ENCODE data around the gene NFKBIB. TPM values are rescaled to one million over a fixed set of nuclear protein-coding genes. Genes with fewer than 3 reads are reported as not detected.

The NFKBIB gene
- total RNA-seq, 2 experiments from 2014 or later, result 85.7 to 86.2 TPM

GRCh38 chr19:38888876-38889275, 10.9 kb upstream of the NFKBIB start:
- DNase-seq, result no peak
- no peak overlapping the region for H3K27ac Mint-ChIP-seq
- H3K4me3 Mint-ChIP-seq, result no peak overlapping the region
- no peaks in the 10 kb centered on the region for H3K9me3 Mint-ChIP-seq
- no peaks in the 10 kb centered on the region for H3K27me3 Mint-ChIP-seq
- H3K36me3 Mint-ChIP-seq, result peaks cover 2% of the 10 kb centered on the region
- peaks cover 6% of the 10 kb centered on the region for H3K4me1 Mint-ChIP-seq

GRCh38 chr19:38889803-38890202, 10.0 kb upstream of the NFKBIB start:
- Mint-ChIP-seq H3K27ac (no peak overlapping the region), H3K9me3 (no peaks in the 10 kb centered on the region), H3K27me3 (no peaks in the 10 kb centered on the region), H3K4me1 (peaks cover 6% of the 10 kb centered on the region), H3K4me3 (no peak overlapping the region), H3K36me3 (peaks cover 2% of the 10 kb centered on the region)
- DNase-seq, result no peak

DNA sequence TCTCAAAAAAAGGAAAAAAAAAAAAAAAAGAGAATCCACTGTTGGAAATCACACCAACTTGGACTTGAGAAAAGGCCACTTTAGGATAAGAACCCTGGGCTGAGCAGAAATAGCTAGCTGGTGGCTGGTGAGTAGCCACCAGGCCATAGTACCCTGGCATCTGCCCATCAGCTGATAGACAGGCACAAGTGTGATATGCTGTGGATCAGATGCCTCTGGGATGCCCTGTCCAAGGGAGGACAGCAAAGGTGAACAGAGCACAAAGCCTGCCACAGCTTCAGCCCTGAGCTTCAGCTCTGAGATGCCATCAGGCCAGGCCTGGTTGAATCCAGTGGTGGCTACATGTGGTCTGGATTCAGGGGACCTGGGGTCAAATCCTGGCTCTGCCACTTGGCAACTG, 9.1 kb upstream of the NFKBIB start:
- peaks cover 6% of the 10 kb centered on the region for H3K4me1 Mint-ChIP-seq
- H3K27ac Mint-ChIP-seq, result no peak overlapping the region
- H3K36me3 Mint-ChIP-seq, result peaks cover 2% of the 10 kb centered on the region
- H3K4me3 Mint-ChIP-seq, result no peak overlapping the region
- DNase-seq, result no peak
- no peaks in the 10 kb centered on the region for H3K27me3 Mint-ChIP-seq
- no peaks in the 10 kb centered on the region for H3K9me3 Mint-ChIP-seq

GRCh38 chr19:38891771-38892170, 8.0 kb upstream of the NFKBIB start:
- no peaks in the 10 kb centered on the region for H3K9me3 Mint-ChIP-seq
- H3K4me1 Mint-ChIP-seq, result peaks cover 6% of the 10 kb centered on the region
- no peak overlapping the region for H3K4me3 Mint-ChIP-seq
- H3K27me3 Mint-ChIP-seq, result no peaks in the 10 kb centered on the region
- peaks cover 2% of the 10 kb centered on the region for H3K36me3 Mint-ChIP-seq
- H3K27ac Mint-ChIP-seq, result no peak overlapping the region
- no peak for DNase-seq

DNA sequence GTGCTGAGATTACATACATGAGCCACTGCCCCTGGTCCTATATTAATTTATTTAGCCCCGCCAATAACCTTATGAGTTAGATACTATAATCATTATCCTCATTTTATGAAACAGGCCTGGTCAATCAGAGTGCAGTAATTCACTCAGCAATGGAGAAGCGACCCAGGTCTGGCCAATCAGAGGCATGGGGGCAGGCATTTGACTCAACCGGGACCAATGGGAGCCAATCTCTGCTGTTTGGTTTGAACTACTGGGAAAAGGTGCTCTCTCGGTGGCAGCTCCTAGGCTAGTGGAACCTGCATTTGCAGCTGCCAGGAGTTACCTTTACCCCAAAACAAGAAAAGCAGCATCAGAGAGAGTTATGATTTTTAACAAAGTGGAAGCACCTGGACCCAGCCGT, 6.9 kb upstream of the NFKBIB start:
- peaks cover 2% of the 10 kb centered on the region for H3K36me3 Mint-ChIP-seq
- no peak for DNase-seq
- no peak overlapping the region for H3K4me3 Mint-ChIP-seq
- peaks cover 4% of the 10 kb centered on the region for H3K4me1 Mint-ChIP-seq
- no peaks in the 10 kb centered on the region for H3K27me3 Mint-ChIP-seq
- H3K9me3 Mint-ChIP-seq, result no peaks in the 10 kb centered on the region
- H3K27ac Mint-ChIP-seq, result no peak overlapping the region

- DNase-seq, result no peak
- Mint-ChIP-seq H3K4me3 (no peak overlapping the region), H3K27me3 (no peaks in the 10 kb centered on the region), H3K9me3 (no peaks in the 10 kb centered on the region), H3K27ac (no peak overlapping the region), H3K36me3 (peaks cover 2% of the 10 kb centered on the region), H3K4me1 (peaks cover 7% of the 10 kb centered on the region)
Measured at GRCh38 chr19:38893341-38893771, 6.4 kb upstream of the NFKBIB start.

DNA sequence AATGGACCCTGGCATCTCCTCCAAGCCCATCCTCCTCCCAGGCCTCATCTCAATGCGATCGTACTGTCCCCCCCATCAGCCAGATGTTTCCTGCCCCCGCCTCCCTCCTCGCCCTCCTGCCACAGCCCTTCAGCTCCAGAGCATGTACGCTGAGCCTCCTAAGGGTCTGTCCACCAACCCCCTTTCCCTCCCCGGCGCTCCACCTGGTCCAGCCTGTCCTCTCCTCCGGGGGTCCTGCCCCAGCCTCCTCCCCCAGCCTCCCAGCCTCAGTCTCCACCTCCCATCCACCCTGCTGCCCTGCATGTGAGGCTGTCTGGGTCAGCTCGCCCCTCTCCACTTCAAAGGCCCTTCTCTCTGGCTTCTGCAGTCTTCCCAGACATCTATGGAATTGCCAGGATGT, 4.8 kb upstream of the NFKBIB start:
- DNase-seq, result no peak
- Mint-ChIP-seq H3K9me3 (no peaks in the 10 kb centered on the region), H3K27me3 (no peaks in the 10 kb centered on the region), H3K27ac (no peak overlapping the region), H3K4me1 (peaks cover 16% of the 10 kb centered on the region), H3K4me3 (no peak overlapping the region), H3K36me3 (peaks cover 2% of the 10 kb centered on the region)

- peaks cover 19% of the 10 kb centered on the region for H3K36me3 Mint-ChIP-seq
- peak overlapping the region; percentile 93 for H3K27ac Mint-ChIP-seq
- H3K4me3 Mint-ChIP-seq, result peak overlapping the region; percentile 96
- no peaks in the 10 kb centered on the region for H3K27me3 Mint-ChIP-seq
- peaks cover 2% of the 10 kb centered on the region for H3K9me3 Mint-ChIP-seq
- no peak for DNase-seq
- H3K4me1 Mint-ChIP-seq, result peaks cover 24% of the 10 kb centered on the region
Measured at GRCh38 chr19:38898788-38899446, 852 bp upstream of the NFKBIB start.

- no peak for DNase-seq
- H3K9me3 Mint-ChIP-seq, result peaks cover 2% of the 10 kb centered on the region
- H3K4me3 Mint-ChIP-seq, result peak overlapping the region; percentile 96
- H3K27me3 Mint-ChIP-seq, result no peaks in the 10 kb centered on the region
- H3K4me1 Mint-ChIP-seq, result peaks cover 26% of the 10 kb centered on the region
- peak overlapping the region; percentile 93 for H3K27ac Mint-ChIP-seq
- peaks cover 24% of the 10 kb centered on the region for H3K36me3 Mint-ChIP-seq
Measured at GRCh38 chr19:38900202-38900629, 447 bp downstream of the NFKBIB start.

- H3K4me1 Mint-ChIP-seq, result peaks cover 26% of the 10 kb centered on the region
Measured at GRCh38 chr19:38900743-38901190, 998 bp downstream of the NFKBIB start.

DNA sequence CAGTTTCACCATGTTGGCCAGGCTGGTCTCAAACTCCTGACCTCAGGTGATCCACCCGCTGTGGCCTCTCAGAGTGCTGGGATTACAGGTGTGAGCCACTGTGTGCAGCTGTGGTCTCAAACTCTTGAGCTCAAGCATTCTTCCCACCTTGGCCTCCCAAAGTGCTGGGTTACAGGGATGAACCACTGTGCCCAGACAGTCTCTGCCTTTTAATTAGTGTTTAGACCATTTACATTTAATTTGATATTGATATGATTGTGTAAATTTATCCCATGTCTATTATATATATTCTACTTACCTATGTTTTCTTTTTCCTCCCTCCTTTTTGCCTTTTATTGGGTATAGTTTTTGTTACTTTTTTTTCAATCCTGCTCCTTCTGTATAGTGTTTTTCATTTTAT, 1.9 kb downstream of the NFKBIB start:
- H3K4me1 Mint-ChIP-seq, result peaks cover 26% of the 10 kb centered on the region
- peaks cover 32% of the 10 kb centered on the region for H3K36me3 Mint-ChIP-seq
- no peak for DNase-seq
- H3K27ac Mint-ChIP-seq, result no peak overlapping the region
- peaks cover 2% of the 10 kb centered on the region for H3K9me3 Mint-ChIP-seq
- peak overlapping the region; percentile 74 for H3K4me3 Mint-ChIP-seq
- no peaks in the 10 kb centered on the region for H3K27me3 Mint-ChIP-seq

More at GRCh38 chr19:38900743-38901190, 998 bp downstream of the NFKBIB start:
- DNase-seq, result no peak
- H3K4me3 Mint-ChIP-seq, result peak overlapping the region; percentile 96
- peak overlapping the region; percentile 93 for H3K27ac Mint-ChIP-seq
- H3K36me3 Mint-ChIP-seq, result peaks cover 27% of the 10 kb centered on the region
- peaks cover 2% of the 10 kb centered on the region for H3K9me3 Mint-ChIP-seq
- H3K27me3 Mint-ChIP-seq, result no peaks in the 10 kb centered on the region

DNA sequence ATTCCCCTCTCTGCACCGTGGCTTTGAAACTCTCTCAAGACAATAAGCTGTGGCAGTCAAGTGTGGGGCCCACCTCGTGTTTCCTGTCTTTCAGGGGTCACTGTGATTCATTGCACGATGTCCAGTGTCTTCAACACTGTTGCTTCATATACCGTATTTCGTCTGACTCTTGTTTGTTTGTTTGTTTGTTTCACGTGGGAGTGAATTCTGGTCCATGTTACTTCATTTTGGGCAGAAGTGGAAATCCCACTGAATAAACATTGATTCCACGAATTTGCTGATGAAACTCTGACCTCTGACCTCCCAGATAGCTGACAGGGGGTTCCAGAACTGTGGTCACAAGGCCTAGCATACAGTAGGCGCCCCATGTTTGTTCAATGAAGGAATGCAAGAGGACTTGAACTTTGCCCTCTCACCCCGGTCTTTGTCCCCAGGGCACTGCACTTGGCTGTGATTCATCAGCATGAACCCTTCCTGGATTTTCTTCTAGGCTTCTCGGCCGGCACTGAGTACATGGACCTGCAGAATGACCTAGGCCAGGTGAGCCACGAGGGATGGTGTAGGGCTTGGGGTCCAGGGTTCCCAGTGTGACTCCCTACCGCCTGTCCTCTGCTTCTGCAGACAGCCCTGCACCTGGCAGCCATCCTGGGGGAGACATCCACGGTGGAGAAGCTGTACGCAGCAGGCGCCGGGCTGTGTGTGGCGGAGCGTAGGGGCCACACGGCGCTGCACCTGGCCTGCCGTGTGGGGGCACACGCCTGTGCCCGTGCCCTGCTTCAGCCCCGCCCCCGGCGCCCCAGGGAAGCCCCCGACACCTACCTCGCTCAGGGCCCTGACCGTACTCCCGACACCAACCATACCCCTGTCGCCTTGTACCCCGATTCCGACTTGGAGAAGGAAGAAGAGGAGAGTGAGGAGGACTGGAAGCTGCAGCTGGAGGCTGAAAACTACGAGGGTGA, 5.1 kb downstream of the NFKBIB start:
- no peaks in the 10 kb centered on the region for H3K27me3 Mint-ChIP-seq
- no peak for DNase-seq
- peaks cover 53% of the 10 kb centered on the region for H3K36me3 Mint-ChIP-seq
- H3K27ac Mint-ChIP-seq, result no peak overlapping the region
- H3K4me1 Mint-ChIP-seq, result peaks cover 18% of the 10 kb centered on the region
- no peak overlapping the region for H3K4me3 Mint-ChIP-seq
- H3K9me3 Mint-ChIP-seq, result peaks cover 5% of the 10 kb centered on the region

DNA sequence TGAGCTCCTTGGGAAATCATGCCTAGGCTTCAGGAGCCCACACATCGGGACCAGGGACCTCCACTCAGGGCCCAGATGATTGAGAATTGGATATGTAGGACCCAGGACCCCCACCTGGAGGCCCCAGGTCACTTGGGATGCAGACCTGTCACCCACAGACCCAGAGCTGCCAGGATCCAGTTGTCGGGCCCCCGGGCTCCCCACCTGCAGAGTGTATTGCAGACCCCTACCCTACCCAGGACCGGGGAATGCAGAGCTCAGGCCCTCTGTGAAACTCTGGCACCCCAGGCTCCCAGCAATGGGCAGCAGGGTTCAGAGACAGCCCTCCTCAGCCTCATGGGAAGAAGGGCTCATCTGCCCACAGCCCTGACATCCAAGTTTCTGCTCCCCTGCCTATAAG, 5.9 kb downstream of the NFKBIB start:
- no peak overlapping the region for H3K27ac Mint-ChIP-seq
- H3K4me3 Mint-ChIP-seq, result no peak overlapping the region
- H3K4me1 Mint-ChIP-seq, result peaks cover 18% of the 10 kb centered on the region
- H3K9me3 Mint-ChIP-seq, result peaks cover 5% of the 10 kb centered on the region
- no peaks in the 10 kb centered on the region for H3K27me3 Mint-ChIP-seq
- peaks cover 53% of the 10 kb centered on the region for H3K36me3 Mint-ChIP-seq
- DNase-seq, result no peak

DNA sequence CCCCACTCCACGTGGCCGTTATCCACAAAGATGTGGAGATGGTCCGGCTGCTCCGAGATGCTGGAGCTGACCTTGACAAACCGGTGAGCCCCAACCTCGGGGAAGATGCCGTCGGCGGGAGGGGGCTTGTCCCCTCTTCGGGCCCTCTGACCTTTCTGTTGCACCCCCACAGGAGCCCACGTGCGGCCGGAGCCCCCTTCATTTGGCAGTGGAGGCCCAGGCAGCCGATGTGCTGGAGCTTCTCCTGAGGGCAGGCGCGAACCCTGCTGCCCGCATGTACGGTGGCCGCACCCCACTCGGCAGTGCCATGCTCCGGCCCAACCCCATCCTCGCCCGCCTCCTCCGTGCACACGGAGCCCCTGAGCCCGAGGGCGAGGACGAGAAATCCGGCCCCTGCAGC, 7.5 kb downstream of the NFKBIB start:
- Mint-ChIP-seq H3K27me3 (no peaks in the 10 kb centered on the region), H3K4me3 (no peak overlapping the region), H3K36me3 (peaks cover 39% of the 10 kb centered on the region), H3K27ac (peak overlapping the region; percentile 58), H3K9me3 (peaks cover 4% of the 10 kb centered on the region), H3K4me1 (peaks cover 12% of the 10 kb centered on the region)
- no peak for DNase-seq

DNA sequence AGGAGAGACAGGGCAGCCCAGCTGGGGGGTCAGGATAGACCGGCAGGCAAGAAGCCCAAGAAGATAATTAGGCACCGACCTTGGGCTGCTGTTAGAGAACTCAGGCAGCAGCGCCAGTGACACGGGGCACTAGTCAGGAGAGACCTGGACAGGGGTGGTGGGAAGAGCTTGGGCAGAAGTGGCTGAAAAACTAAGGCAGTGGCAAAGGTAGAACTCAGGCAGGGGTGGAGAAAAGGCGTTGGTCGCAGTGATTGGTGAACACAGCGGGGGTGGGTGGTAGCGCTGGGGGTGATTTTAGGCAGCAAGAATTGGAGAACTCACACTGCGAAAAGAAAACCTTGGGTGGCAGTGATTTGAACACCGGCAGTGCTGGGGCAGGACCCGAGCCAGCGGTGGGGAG, 7.9 kb downstream of the NFKBIB start:
- no peak overlapping the region for H3K27ac Mint-ChIP-seq
- H3K4me3 Mint-ChIP-seq, result no peak overlapping the region
- no peak for DNase-seq
- H3K4me1 Mint-ChIP-seq, result peaks cover 15% of the 10 kb centered on the region
- H3K9me3 Mint-ChIP-seq, result peaks cover 4% of the 10 kb centered on the region
- H3K36me3 Mint-ChIP-seq, result peaks cover 38% of the 10 kb centered on the region
- H3K27me3 Mint-ChIP-seq, result no peaks in the 10 kb centered on the region
